T-helper 22 cell (primary cell): ENCODE data around the gene SHANK1.

Source experiments
- DNase-seq: peaks from one replicate; pipeline ENCODE4 v3.0.0-alpha.2; 2020; ENCODE audit warnings: low read depth

Gene SHANK1

GRCh38 chr19:50728084-50728737 lies 8.6 kb upstream of the SHANK1 start:
- DNase-seq: no peak

- no peak for DNase-seq
Measured at GRCh38 chr19:50725911-50726230, 6.3 kb upstream of the SHANK1 start.

- DNase-seq: no peak
Measured at GRCh38 chr19:50725218-50725910, 5.8 kb upstream of the SHANK1 start.

GRCh38 chr19:50724522-50725217 lies 5.1 kb upstream of the SHANK1 start:
- peak; percentile 67 for DNase-seq

GRCh38 chr19:50723735-50724521 lies 4.3 kb upstream of the SHANK1 start:
- DNase-seq: no peak

GRCh38 chr19:50723069-50723468 lies 3.5 kb upstream of the SHANK1 start, which contains the start of gene CLEC11A:
Gene CLEC11A (plus strand): TSS chr19:50723364. CDS start chr19:50723526, 162 bp downstream.
- no peak for DNase-seq

- DNase-seq: no peak
Measured at GRCh38 chr19:50722201-50723013, 2.8 kb upstream of the SHANK1 start.

GRCh38 chr19:50721441-50722137 lies 2.0 kb upstream of the SHANK1 start:
- no peak for DNase-seq

GRCh38 chr19:50720921-50721381 lies 1.3 kb upstream of the SHANK1 start:
- no peak for DNase-seq

GRCh38 chr19:50720181-50720920 lies 749 bp upstream of the SHANK1 start:
- no peak for DNase-seq

- no peak for DNase-seq
Measured at GRCh38 chr19:50719119-50719435, 525 bp downstream of the SHANK1 start.

- no peak for DNase-seq
Measured at GRCh38 chr19:50718255-50719118, 1.1 kb downstream of the SHANK1 start.

- DNase-seq: no peak
Measured at GRCh38 chr19:50717891-50718254, 1.7 kb downstream of the SHANK1 start.

GRCh38 chr19:50717026-50717723 lies 2.4 kb downstream of the SHANK1 start:
- no peak for DNase-seq

GRCh38 chr19:50716178-50717025 lies 3.2 kb downstream of the SHANK1 start:
- DNase-seq: no peak

- no peak for DNase-seq
Measured at GRCh38 chr19:50713556-50714236, 5.9 kb downstream of the SHANK1 start.

GRCh38 chr19:50712833-50713232 lies 6.8 kb downstream of the SHANK1 start:
- no peak for DNase-seq
